GM21717 (cell line): Measurements from ENCODE around the gene CLDN18.
A peak's percentile ranks its signal among the peaks of the same experiment; 100 is the strongest.

ENCODE experiments used
- ATAC-seq: cut with Tn5 transposase; IDR thresholded peaks from one replicate; pipeline ENCODE4 v1.9.1; 2021; ENCODE audit warnings: mild to moderate bottlenecking, moderate library complexity; ENCODE audit not compliant: unreplicated experiment

CLDN18 gene

DNA sequence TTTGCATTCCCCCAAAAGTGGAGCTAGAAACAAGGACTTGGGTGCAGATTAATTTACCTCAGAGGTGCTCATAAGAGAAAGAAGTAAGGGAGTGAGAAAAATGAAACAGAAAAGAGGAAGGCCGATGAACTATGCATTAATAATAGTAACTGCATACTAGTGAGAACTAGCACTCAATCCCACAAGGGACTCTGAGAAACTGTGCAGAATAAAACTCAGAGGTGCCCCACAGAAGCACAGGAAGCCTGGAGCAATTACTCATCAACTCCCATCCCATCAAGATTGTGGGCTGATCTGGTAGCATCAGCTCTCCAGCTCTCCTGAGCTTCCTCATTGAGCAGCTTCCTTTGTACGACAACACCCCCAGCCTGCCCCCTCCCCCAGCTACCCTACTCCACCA lies 50.8 kb downstream of the CLDN18 start:
- peak; percentile 78 for ATAC-seq

DNA sequence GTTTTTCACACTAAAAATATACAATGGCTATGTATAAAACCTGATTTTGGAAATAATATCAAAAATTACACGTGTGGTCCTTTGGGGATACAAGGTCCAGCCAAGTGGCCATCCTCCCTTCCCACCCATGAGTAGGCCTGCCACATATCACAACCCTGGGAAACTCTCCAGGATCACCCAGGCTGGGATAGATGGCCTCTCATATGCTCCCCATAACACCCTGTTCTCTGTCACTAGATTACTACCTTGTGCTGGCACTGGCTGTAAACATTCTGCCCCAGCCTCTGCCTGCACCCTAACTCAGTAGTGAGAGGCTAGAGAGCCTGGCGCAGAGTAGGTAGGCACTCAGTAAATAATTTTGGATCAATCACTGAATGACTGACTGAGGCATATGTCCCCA lies 52.1 kb downstream of the CLDN18 start:
- no peak for ATAC-seq

DNA sequence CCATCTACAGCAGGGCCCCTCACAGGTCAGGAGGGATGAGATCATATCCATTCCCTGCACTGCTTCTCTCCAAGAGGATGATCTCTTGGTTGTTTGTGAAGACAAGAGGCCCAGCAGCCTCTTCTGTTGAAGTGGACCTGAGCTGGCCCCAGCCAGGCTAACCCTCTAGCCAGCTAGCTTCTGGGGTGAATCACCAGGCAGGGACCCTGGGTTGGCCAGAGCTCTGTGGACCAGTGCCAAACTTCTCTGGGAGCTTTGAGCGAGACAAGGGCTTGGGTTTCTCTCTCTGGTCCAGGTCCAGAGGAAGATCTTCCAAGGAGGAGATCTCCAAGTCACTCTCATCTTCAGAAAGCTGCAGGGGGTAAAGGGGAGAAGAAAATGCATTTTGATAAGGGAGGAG lies 52.7 kb downstream of the CLDN18 start:
- no peak for ATAC-seq

DNA sequence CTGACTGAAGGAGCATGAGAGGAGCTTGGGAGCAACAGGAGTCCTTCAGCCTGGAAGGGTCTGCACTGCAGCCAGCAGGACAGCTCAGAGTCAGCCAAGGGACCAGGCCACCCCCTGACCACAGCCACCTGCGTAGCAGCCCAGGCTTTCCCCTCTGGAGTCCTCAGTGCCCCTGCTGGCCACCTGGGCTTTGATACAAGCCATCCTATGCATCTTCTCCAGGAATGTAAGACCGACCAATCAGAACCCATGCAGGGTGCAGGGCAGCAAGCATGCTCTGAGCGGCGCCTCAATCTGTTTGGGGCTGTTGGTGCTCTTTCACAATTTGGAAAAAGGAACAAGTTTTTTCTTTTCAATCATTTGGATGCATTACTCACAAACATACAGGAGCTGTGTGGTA lies 53.5 kb downstream of the CLDN18 start:
- no peak for ATAC-seq

DNA sequence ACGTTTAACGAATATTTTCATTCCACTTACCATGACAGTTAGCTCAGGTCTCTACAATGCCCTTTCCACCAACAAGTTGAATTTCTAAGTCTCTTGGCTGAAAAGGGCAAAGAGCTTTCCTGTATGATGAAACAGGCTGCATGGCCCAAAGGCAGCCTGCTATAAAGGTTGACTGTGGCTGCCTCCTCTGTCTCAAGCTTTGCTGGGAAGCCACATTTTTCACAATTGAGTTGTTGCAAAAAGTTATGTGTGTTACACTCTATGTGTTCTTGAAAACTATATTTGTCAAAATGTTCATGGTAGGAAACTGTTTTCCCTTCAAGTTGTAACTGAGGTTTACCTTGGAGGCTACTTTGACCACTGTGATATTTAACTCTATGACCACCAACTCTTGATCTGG lies 56.0 kb downstream of the CLDN18 start:
- no peak for ATAC-seq

DNA sequence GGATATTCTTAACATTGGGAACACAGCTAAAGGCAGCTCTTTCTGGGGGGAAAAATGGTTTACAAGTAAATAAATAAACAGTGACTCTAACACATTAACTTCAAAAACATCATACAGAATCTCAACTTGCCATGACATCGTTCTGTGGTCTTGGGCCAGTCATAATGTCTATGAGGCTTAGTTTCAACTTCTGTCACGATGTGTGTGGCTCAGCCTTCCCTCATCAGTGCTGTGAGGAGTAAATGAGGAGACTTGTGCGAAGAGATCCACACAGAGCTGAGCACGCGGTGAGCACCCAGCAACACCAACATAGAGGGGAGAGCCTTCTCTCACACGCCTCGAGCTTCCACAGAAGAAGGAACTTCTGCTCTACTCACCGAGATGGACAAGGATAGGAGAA lies 56.4 kb downstream of the CLDN18 start:
- ATAC-seq = peak; percentile 94

DNA sequence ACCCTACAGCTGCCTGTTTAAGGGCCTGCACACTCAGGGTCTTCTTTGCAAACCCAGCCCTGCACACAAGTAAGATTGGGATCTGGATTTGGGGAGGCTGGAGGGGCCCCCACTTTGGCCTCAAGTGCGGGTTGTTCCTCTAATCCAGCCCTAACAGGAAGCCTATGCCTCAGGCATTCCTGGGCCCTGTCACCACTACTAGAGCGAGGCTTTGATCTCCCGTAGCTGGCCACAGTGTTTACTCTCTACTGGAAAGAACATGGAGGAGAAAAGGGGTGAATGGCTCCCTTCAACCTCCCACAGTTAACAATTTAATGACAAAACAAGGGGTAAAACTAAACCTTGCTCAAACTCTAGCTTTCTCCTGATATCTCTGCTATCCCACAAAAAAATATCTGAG lies 57.0 kb downstream of the CLDN18 start:
- no peak for ATAC-seq

DNA sequence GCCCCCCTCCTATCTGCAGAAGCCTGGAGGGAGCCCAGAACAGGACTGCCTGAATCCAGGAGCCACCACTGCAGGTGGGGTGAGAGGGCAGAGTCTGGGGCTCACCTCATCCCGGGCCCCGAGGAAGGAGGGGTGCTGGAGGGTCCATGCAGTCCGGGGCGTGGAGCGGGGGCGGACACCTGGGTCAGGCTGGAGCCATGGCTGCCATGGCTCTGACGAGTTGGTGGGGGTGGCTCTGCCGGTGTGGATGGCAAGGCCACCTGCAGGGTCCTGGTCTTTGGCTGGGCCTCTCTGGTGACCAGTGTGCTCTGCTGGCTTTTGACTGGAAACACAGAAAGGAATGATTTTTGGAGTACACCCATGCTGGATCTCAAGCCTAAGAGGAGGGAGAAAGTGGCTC lies 58.1 kb downstream of the CLDN18 start:
- no peak for ATAC-seq

DNA sequence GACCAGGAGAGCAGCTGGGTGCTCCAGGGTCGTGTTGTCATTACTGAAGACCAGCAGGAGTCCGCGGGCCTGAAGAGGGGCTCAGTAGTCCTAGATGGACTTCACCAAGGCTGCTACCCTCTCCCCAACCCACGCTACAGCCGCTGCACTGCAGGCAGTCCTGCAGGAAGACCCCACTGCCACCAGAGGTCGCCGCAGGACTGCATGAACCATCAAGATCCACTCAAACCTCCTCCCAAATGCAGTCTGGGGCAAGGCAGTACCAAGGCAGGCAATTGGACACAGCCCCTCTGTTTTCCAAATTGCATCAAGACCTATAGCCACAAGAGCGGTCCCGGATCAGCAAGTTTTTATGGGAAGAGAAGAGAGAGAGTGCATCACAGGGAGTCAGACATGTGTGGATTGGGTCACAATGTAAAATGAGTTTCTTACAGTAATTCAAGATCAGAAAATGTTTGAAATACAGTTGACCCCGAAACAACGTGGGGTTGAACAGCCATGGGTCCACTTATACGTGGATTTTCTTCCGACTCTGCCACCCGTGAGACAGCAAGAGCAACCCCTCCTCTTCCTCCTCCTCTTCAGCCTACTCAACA lies 58.7 kb downstream of the CLDN18 start:
- ATAC-seq = peak; percentile 61

DNA sequence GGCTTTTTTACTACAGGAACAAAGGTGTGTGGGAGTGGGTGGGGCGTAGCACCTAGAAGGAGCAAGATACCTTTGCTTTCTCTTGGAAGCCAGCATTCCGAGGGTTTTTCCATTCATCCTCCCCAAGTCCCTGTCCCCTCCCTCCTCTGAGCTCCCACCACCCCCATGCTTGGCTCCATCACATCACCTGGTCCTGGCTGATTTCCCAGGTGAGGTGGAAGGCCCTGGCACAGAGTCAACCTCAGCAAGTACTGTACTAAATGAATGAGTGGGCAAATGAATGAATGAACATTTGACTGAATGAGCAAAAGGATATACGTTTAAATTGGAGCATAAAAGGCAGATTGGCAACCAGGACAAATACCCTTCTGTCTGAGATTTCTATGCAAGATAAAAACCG lies 60.0 kb downstream of the CLDN18 start:
- no peak for ATAC-seq

DNA sequence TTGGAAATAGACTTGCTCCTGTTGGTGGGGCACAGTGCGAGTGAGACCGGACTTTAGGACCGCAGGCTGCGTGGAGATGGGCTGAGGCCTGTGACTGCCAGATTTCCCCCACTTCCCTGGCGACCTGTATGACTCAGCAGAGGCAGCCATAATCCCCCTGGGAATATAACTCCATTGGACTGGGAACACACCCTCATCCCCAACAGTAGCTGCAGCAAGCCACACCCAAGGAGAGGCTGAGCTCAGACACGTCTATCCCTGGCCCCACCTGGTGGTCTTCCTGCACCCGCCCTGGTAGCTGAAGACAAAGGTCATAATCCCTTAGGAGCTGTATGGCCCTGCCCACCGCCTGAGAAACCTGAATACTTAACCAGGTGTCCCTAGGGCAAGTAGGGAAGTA lies 62.8 kb downstream of the CLDN18 start:
- no peak for ATAC-seq

DNA sequence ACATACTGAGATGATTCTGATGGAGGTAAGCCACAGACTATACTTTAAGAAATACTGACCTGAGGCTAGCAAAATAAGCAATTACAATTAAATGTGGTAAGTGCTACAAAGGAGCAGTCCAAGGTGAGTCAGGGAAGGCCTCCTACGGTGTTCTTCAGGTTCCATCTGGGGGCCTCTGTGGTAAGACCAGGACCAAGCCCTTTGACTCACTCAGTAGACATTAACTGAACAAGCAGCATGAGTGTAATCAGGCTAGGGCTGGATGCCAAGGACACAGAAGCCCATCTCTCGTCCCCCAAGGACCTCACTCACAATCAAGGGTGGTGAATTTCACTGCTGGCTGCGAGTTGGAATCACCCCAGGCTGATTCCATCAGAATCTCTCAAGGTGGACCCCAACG lies 68.1 kb downstream of the CLDN18 start:
- ATAC-seq = no peak

DNA sequence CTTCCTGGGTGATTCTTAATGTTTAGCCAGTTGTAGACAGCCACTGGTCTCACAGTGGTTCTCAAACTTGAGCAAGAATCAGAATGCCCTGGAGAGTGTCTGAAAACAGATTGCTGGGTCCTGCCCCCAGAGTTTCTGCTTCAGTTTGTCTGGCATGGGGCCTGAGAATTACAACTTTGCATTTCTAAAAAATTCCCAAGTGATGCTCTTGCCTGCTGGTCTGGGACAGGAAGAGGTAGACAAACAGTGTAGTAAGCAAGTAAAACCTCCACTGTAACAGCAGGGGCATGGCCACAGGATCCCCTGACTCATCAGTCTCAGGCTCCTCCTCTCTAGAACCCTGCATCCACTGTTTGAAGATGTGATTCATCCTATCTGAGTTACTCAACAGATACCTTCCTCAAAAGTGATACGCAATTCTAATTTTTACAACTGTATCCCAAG lies 69.0 kb downstream of the CLDN18 start:
- no peak for ATAC-seq

DNA sequence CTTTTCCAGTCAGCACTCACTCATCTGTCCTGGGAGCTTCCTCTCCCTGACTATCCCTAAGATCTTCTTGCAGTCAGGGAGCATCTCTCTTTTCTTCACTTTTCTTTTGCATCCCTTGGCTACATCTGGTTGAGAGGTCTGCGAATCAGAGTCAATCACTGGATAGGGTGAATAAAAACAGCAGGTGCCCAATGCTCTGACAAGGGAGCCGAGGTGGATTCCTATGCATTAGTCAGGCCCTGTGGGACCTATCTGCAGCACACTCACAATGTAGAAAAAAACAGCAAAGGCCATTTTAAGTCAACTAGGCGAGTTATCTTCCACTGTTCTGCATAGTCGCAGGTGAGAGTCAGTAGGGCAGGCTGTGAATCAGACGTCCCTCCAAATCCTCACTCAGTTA lies 69.9 kb downstream of the CLDN18 start:
- ATAC-seq = no peak

DNA sequence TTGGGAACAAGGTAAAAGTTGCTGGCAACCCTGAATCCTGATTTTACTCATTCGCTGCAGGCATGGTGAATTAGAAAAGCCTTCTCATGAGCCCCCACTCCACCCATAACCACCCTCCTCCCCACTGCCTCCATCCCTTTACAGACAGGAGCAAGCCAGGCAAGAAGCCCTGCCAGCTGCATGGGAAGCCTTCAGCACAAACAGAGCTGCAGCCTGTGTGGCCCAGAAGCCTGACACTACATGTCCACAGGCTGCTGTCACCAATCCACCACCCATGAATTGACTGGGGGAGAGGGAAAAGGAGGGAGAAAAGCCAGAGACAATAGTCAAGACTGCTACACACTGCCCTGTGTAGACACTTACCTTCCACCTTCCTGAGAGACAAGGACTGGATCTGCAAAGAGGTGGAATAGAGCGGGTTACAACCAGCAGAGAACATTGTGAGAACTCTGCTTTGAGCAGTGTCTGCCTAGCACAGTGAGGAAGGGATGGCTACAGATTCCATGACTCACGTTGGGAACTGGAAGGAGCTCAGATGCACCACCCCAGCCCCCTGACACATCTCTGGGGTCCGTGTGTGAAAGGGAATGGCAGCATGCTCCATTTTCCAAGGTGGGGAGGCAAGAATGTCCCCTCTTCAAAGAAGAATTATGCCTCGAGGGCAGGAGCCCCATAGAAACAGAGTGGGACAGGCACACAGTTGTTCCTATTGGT lies 71.6 kb downstream of the CLDN18 start:
- no peak for ATAC-seq

DNA sequence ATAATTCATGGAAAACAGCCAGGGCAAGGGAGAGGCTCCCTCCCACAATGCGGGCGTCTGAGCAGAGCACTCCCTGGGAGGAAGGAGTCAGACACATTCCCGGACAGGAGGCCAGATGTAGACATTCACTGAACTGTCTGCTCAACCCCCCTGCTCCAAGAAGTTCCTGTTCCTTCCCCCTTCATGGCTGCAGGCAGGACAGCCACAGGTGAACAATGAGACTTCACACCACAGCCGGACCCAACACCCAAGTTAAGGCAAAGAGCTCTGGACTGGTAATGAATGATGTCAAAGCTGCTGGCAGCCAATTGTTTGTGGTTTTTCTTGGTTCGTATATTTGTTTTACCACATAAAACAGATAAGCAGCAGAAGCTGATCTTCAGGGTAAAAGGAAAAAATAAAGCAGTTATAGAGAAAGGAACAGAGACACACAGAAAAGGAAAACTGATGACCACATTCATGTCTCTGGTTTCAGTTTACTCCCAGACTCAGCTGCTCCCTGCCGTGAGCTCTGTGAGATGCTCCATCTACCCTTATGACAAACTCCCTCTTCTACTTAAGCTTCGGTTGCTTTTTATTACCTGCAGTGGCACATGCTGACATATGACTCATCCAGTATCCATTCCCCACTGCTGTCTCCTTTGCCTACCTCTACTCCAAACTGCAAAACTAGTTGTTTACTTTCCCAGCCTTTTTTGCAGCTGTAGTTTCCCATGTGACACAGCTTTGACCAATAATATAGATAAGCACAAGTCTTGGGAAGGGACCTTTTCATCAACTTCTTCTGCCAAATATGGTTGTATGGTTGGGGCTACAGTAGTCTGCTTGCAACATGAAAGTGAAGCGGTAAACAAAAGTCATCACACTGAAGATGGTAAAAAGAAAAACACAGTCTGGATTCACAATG lies 72.4 kb downstream of the CLDN18 start:
- ATAC-seq = no peak

DNA sequence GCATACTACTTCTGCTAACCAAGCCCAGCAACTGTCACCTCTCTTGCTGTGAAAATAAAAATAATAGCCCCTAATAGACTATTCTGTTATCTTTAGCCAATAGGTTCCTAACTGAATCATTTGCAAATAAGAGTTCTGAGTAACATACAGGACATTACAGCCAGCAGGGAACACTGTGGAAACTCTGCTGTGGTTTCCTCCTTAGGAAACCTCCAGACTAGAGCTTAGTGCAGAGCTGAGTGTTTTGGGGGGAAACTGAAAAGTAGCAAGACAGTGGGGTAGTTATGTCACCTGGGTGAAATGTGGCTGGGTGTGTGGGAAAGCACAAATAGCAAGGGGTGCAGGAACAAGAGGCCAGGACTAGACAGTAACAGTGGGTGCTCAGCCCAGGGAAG lies 73.0 kb downstream of the CLDN18 start:
- no peak for ATAC-seq
